GM20000 (cell line): ENCODE measurements around the gene HEG1.

Experiments
- DNase-seq: peaks from one replicate; pipeline ENCODE4 v3.0.0; 2012; ENCODE audit warnings: low spot score
- TF ChIP-seq, protein P1 (sequence below): IDR thresholded peaks from 2 replicates; pipeline ENCODE4 v1.5.1; 2012; ENCODE audit warnings: mild to moderate bottlenecking, control low read depth; ENCODE audit errors: extremely low read depth, missing control alignments

The HEG1 gene

DNA sequence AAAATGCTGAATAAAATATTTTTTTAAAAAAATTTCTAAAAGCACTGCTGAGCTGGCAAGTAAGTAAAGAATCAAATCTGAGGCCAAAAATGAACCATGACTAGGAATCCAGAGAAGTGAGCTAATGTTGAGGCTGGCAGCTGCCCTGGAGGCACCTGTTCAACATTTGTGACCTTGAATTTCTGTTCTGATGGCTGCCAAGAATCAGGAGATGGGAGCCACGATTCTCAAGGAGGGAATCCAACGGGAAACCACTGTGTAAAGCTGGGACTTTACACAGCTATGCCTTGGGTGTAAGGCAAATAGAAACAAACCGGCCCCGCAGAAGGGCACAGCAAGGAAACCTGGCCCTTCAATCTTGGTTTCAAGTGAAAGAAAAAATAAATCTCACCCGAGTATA lies 22.7 kb downstream of the HEG1 start:
- DNase-seq: no peak
- TF ChIP-seq, protein P1, sequence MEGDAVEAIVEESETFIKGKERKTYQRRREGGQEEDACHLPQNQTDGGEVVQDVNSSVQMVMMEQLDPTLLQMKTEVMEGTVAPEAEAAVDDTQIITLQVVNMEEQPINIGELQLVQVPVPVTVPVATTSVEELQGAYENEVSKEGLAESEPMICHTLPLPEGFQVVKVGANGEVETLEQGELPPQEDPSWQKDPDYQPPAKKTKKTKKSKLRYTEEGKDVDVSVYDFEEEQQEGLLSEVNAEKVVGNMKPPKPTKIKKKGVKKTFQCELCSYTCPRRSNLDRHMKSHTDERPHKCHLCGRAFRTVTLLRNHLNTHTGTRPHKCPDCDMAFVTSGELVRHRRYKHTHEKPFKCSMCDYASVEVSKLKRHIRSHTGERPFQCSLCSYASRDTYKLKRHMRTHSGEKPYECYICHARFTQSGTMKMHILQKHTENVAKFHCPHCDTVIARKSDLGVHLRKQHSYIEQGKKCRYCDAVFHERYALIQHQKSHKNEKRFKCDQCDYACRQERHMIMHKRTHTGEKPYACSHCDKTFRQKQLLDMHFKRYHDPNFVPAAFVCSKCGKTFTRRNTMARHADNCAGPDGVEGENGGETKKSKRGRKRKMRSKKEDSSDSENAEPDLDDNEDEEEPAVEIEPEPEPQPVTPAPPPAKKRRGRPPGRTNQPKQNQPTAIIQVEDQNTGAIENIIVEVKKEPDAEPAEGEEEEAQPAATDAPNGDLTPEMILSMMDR: no peak

DNA sequence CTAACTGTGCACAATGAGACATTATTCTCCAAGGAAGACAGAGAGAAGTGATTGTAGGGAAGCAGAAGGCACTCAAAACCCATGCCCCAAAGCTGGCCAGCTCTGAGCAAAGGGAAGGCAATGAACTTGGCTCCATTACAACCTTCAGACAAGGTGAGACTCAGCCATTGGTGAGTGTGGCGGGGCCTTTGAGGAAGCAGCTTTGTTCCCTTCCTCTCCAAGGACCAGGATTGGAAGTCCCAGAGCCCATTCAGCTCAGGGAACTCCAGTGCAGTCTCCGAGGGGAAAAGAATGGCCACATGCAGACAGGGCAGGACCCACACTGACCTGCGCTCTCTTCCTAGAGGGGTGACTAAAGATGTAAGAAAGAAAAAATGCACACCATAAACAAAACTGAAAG lies 23.1 kb downstream of the HEG1 start:
- TF ChIP-seq, protein P1: no peak
- DNase-seq: no peak

- TF ChIP-seq, protein P1: no peak
- DNase-seq: no peak
Measured at GRCh38 chr3:125032100-125032643, 23.6 kb downstream of the HEG1 start.

DNA sequence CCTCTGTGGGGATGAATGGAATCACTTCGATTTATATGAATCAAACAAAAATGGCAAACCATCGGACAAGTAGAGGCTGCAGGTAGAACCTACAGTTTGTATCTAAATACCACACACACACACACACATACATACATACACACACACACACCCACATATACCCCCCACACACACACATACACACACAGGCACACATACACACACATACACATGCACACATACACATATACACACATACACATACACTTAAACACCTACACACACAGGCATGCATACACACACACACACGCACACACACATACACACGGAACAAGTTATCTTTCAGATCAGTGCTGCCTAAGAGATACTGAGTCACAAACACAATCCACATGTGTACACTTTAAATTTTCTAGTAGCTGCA lies 24.3 kb downstream of the HEG1 start:
- TF ChIP-seq, protein P1: no peak
- DNase-seq: no peak

DNA sequence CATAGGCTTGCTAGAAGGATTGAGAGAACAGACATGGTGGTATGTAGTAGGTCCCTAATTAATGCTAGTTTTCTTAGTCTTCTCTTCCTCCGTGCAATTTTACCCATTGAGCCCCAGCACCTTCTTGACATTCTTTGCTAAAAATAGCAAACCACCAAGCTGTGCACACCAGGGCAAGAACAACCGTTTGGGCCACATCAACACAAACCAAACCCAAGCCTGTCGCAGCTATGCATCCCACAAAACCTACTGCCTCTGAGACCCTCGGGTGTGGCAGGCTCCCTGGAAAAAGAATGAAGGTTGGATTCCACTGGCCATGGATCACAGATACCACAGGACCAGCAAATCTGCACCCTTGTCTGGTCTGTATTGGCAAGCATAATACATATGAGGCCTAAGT lies 27.1 kb downstream of the HEG1 start:
- DNase-seq: no peak
- TF ChIP-seq, protein P1: no peak

- TF ChIP-seq, protein P1: no peak
- no peak for DNase-seq
Measured at GRCh38 chr3:125025642-125026041, 30.2 kb downstream of the HEG1 start.

DNA sequence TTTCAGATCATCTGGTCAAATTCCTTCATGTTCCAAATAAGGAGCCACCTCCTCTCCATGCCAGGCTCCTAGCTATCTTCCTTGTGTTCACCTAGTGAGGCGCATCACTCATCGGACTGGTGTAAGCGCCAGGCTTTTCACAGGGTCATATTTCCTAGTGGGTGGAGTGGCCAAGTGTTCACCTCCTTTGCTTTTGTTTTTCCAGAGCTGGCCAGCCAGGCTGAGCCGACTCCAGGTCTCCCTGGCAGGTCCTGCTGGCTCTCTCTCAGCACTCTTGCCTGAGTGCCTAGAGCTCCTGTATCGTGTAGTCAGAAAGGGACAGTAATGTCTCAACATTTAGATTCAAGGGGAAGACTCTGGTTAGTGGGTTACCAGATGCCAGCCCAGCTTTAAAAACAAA lies 31.0 kb downstream of the HEG1 start:
- no peak for DNase-seq
- TF ChIP-seq, protein P1: no peak
